Kidney (tissue), 14 donors: ENCODE data around the gene BTBD8. TPM values are rescaled to one million over a fixed set of nuclear protein-coding genes. Genes with fewer than 3 reads are reported as not detected.

ENCODE experiments used
- DNase-seq, 5 donors: peaks; one replicate each; pipeline ENCODE4 v3.0.0-alpha.2; 2013 to 2020
- FAIRE-seq: peaks from 2 replicates; lab custom pipeline; 2012; peaks lifted over from hg19 to GRCh38; lab: Jason Lieb, UNC
- H3K27ac ChIP-seq, 2 donors: one replicate each; pipeline ENCODE4 v1.7.0; 2013; ENCODE audit warnings: low read depth in 2 of 2, low read length in 2 of 2, inconsistent platforms in 1 of 2
- H3K27me3 ChIP-seq: one replicate; pipeline ENCODE4 v1.7.1; 2013; ENCODE audit warnings: low read length, inconsistent platforms; ENCODE audit not compliant: control insufficient read depth, insufficient read depth
- H3K36me3 ChIP-seq, 3 donors: one replicate each; pipeline versions ENCODE4 v1.7.0 to v1.7.1; 2013; ENCODE audit warnings: low read length in 3 of 3, control low read depth in 1 of 3, inconsistent platforms in 1 of 3; ENCODE audit not compliant: insufficient read depth in 3 of 3, control insufficient read depth in 2 of 3
- H3K4me1 ChIP-seq, 3 donors: one replicate each; pipeline versions ENCODE4 v1.7.0 to v1.7.1; 2013; ENCODE audit warnings: low read length in 3 of 3, inconsistent platforms in 1 of 3, low read depth in 1 of 3; ENCODE audit not compliant: control insufficient read depth in 2 of 3, insufficient read depth in 2 of 3
- H3K4me3 ChIP-seq, 3 donors: one replicate each; pipeline versions ENCODE4 v1.7.0 to v1.8.1; 2013; ENCODE audit warnings: low read length in 3 of 3, control low read depth in 1 of 3, inconsistent platforms in 1 of 3
- H3K9ac ChIP-seq, 3 donors: one replicate each; pipeline versions ENCODE4 v1.7.0 to v1.7.1; 2013; ENCODE audit warnings: low read length in 3 of 3, control low read depth in 1 of 3, inconsistent platforms in 1 of 3
- H3K9me3 ChIP-seq, 3 donors: one replicate each; pipeline versions ENCODE4 v1.7.0 to v1.7.1; 2013; ENCODE audit warnings: low read length in 3 of 3, control low read depth in 1 of 3, inconsistent platforms in 1 of 3; ENCODE audit not compliant: control insufficient read depth in 2 of 3, insufficient read depth in 1 of 3
- intact Hi-C: fragments of 100-400 bp; cut with DNase I; formaldehyde crosslinking; loops from one replicate; pipeline ENCODE4 v1.11.1; 2022
- polyA plus RNA-seq: library from polyadenylated mRNA; stranded (reverse); fragments of 350-450 nt; fragmentation: Illumina TruSeq; extraction: RNeasy Lipid Tissue Mini Kit (QIAGEN cat#74804); gene quantifications from one replicate; pipeline ENCODE4 v1.2.3, GENCODE V29; 2014; ENCODE audit warnings: low read depth, low replicate concordance; ENCODE audit not compliant: insufficient read depth
- total RNA-seq: library from RNA; stranded (reverse); fragmentation: NEBNext Ultra II Directional; extraction: Animal tissue kit (Norgen Biotek cat#: 25700); gene quantifications from one replicate; pipeline ENCODE4 v1.2.1, GENCODE V29; 2021
- TF ChIP-seq, protein P1 (sequence below): IDR thresholded peaks from 3 replicates; pipeline ENCODE4 v1.5.1; 2012; ENCODE audit warnings: mild to moderate bottlenecking, moderate library complexity, borderline replicate concordance; ENCODE audit not compliant: insufficient read depth; ENCODE audit errors: extremely low read depth
- donor health status: control.
- donor health status: control.
- donor health status: control.
- donor health status: control.
- donor health status: control.
- donor health status: DM: yes; HTN: yes; CAD: no.
- donor health status: Normal renal cell carcinoma (clear cell type).

The BTBD8 gene
- total and polyA plus RNA-seq, 2 donors from 2014 or later: 0.99 to 5.8 TPM

DNA sequence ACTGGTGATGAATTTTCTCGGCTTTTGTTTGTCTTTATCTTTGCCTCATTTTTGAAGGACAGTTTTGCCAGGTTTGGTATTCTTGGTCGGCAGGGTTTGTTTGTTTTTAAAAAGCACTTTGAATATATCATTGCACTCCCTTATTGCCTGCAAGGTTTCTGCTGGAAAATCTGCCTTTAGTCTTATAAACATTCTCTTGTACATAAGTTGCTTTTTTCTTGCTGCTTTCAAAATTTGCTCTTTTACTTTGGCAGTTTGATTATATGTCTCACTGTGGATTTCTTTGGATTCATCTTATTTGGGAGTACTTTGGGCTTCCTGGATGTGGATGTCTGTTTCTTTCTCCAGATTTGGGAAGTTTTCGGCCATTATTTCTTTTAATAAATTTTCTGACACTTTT, 79.4 kb downstream of the BTBD8 start:
- no peaks in the 10 kb centered on the region for H3K27me3 ChIP-seq
- DNase-seq (no peak), FAIRE-seq (no peak)
- H3K9ac ChIP-seq: no peak overlapping the region
- TF ChIP-seq, protein P1, sequence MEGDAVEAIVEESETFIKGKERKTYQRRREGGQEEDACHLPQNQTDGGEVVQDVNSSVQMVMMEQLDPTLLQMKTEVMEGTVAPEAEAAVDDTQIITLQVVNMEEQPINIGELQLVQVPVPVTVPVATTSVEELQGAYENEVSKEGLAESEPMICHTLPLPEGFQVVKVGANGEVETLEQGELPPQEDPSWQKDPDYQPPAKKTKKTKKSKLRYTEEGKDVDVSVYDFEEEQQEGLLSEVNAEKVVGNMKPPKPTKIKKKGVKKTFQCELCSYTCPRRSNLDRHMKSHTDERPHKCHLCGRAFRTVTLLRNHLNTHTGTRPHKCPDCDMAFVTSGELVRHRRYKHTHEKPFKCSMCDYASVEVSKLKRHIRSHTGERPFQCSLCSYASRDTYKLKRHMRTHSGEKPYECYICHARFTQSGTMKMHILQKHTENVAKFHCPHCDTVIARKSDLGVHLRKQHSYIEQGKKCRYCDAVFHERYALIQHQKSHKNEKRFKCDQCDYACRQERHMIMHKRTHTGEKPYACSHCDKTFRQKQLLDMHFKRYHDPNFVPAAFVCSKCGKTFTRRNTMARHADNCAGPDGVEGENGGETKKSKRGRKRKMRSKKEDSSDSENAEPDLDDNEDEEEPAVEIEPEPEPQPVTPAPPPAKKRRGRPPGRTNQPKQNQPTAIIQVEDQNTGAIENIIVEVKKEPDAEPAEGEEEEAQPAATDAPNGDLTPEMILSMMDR: no peak
- no peak overlapping the region for H3K4me3 ChIP-seq
- no peaks in the 10 kb centered on the region for H3K4me1 ChIP-seq
- H3K36me3 ChIP-seq: no peaks in the 10 kb centered on the region
- H3K27ac ChIP-seq: no peak overlapping the region
- peaks cover 0 to 11% (median 4%) of the 10 kb centered on the region in 3 donors for H3K9me3 ChIP-seq
- intact Hi-C loops: no loop called here

DNA sequence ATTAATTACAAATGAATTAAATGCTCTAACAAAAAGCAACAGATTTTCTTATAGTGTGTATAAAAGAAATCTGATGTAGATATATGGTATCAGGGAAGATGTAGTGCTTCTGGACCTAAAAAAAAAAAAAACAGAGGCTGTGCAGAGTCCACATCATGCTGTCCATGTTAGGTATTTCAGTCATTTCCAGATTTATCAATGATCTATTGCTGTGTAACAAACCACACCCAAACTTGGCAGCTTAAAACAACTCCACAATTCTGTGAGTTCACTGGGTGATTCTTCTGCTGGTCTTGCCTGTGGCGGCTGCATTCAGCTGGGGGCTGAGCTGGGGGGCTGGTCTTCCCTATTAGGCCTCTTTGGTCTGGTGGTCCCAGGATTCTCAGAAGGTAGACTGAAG, 85.2 kb downstream of the BTBD8 start:
- Histone ChIP-seq H3K9ac (no peak overlapping the region), H3K36me3 (no peaks in the 10 kb centered on the region), H3K4me3 (no peak overlapping the region), H3K27ac (no peak overlapping the region), H3K9me3 (no peaks in the 10 kb centered on the region), H3K4me1 (no peaks in the 10 kb centered on the region), H3K27me3 (no peaks in the 10 kb centered on the region)
- TF ChIP-seq, protein P1: no peak
- DNase-seq (no peak), FAIRE-seq (no peak)
- intact Hi-C loops: no loop called here

DNA sequence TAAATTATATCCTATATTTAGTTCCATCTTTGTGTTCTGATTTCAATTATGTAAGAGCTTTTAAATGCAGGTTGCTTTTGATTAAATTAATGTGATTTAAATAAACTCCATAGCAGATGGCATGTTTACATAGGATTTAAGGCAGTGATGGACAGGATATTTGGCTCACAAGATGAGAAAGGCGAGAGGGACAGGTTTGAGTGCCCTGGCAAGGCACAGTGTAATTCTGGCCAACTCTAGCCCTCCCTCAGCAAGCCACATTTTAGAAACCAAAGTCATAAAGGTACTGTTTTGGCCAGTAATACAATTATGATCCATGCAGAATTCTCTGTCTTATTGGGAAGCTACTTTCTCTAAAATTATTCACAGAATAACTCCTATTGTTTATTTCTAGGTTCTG, 87.0 kb downstream of the BTBD8 start:
- FAIRE-seq (no peak), DNase-seq (no peak)
- intact Hi-C loops: no loop called here
- Histone ChIP-seq H3K4me1 (no peaks in the 10 kb centered on the region), H3K27me3 (no peaks in the 10 kb centered on the region), H3K9ac (no peak overlapping the region), H3K9me3 (no peaks in the 10 kb centered on the region), H3K4me3 (no peak overlapping the region), H3K27ac (no peak overlapping the region), H3K36me3 (no peaks in the 10 kb centered on the region)
- TF ChIP-seq, protein P1: no peak

DNA sequence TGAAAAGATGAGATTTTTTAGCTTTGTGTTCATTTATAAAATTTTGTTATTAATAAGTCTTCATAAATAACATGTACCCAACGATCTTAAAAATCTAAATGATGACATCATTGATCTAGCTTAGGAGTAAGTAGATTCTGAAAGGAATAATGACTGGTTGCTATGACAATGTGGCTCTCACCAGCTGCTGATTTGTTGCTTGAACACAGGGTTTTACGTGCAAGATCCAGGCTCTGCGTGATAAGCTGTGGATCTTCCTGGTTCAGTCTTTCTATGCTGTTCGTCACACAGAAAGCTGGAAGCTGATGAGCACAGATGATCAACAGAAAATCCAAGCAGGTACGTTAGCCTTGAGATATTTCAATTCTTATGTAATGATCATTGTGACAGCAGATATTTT, 88.5 kb downstream of the BTBD8 start:
- Histone ChIP-seq H3K9ac (no peak overlapping the region), H3K4me3 (no peak overlapping the region), H3K27me3 (no peaks in the 10 kb centered on the region), H3K4me1 (no peaks in the 10 kb centered on the region), H3K36me3 (no peaks in the 10 kb centered on the region), H3K27ac (no peak overlapping the region), H3K9me3 (no peaks in the 10 kb centered on the region)
- FAIRE-seq (no peak), DNase-seq (no peak)
- TF ChIP-seq, protein P1: no peak
- intact Hi-C loops: no loop called here
